GM18499 (cell line): ENCODE data around the gene CR1.
A peak's percentile ranks its signal among the peaks of the same experiment; 100 is the strongest.
"Not testable (repeated sequence)": the region's sequence is repeated elsewhere in the genome, so short reads cannot be mapped to it uniquely, and the experiment has no call there.

Source experiments
- ATAC-seq: cut with Tn5 transposase; IDR thresholded peaks from one replicate; pipeline ENCODE4 v1.9.1; 2021; ENCODE audit warnings: moderate number of reproducible peaks; ENCODE audit not compliant: insufficient read depth, unreplicated experiment

The CR1 gene

DNA sequence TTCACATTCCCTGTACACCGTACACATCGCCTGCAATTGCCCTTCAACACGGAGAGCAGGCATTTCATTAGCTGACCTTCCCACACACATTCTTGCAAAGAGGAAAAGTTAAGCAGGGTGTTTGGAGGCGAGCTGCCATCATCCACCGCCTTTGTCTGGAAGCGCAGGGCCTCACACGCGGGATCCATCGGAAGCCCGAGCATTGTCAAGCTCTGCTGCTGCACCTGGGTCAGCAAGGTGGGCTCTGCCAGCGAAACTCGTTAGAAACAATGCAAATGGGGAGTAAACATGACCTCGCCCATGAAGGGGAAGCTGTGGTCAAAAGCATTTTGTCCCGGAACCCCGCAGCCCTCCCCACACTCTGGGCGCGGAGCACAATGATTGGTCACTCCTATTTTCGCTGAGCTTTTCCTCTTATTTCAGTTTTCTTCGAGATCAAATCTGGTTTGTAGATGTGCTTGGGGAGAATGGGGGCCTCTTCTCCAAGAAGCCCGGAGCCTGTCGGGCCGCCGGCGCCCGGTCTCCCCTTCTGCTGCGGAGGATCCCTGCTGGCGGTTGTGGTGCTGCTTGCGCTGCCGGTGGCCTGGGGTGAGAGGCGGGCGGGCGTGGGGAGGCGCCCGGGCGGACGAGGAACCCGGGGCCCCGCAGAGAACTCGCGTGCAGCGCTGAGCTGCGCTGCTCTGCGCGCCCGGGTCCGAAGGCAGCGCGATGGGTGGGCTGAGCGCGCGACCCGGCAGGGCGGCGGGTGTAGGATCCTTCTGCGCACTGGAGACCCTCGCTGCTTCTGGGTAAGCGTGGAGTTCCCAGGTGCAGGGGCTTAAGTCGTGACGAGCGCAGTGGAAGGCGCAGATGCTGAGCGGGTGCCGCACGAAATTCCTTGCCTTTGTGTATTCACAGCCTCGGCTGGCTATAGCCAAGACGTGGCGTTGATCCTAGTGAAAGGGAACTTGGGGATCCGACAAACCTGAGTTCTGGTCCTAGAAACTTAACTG, at the start of gene CR1:
Gene CR1 (plus strand): TSS at position 357 of the 992 bp plus-strand sequence. CDS start 111 bp downstream, at position 468.
- ATAC-seq: no peak

DNA sequence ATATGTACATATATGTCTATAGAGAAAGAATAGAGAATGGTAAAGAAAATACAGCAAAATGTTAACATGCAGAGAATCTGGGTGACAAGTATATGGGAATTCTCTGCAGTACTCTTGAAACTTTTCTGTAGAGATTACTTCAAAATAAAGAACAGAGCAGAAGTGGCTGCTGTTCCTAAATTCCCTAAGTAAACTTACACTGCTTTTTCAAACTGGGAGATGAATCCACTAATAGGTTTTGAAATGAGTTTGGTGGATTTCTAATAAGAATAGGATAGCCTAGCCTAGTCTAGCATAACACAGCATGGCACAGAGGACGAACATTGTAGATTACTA, 42.3 kb upstream of the CR1 start:
- no peak for ATAC-seq

DNA sequence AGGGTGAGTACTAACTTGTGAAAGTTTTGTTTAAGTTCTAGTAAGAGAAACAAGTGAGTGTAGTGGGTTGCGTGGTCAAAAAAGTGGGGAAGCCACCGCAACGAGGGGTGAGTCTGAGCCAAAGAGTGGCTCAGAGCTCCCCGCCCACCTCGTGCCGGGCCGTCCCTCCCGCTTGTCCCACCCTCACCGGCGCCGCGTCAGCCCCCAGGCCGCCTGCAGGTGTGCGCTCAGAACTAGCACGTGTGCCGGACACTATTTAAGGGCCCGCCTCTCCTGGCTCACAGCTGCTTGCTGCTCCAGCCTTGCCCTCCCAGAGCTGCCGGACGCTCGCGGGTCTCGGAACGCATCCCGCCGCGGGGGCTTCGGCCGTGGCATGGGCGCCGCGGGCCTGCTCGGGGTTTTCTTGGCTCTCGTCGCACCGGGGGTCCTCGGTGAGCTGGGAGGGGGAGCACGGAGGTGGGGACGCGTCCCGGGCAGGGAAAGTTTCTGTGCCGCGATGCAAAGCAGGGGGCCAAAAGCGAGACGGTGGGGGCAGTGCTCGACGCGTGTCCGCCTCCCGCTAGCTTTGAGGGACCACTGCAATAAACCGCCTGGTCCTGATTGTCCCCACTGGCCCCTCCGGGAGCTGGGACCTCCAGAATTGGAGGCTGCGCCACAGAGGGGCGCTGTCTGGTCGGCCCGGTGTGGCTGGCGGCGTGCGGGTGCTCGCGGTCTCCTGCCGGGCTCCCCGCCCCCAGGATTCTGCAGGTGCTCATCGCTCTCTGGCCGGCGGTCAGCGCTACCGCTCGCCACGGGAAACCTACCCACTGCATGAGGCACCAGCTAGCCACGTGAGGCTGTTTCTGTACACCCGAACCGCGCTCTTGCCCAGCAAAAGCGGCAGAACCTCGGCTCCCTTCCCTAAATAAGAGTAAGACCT, 41.7 kb upstream of the CR1 start, which contains the start of gene CR2:
Gene CR2 (plus strand): TSS at position 283 of the 919 bp plus-strand sequence. CDS start 91 bp downstream, at position 374.
- peak; percentile 56 for ATAC-seq

DNA sequence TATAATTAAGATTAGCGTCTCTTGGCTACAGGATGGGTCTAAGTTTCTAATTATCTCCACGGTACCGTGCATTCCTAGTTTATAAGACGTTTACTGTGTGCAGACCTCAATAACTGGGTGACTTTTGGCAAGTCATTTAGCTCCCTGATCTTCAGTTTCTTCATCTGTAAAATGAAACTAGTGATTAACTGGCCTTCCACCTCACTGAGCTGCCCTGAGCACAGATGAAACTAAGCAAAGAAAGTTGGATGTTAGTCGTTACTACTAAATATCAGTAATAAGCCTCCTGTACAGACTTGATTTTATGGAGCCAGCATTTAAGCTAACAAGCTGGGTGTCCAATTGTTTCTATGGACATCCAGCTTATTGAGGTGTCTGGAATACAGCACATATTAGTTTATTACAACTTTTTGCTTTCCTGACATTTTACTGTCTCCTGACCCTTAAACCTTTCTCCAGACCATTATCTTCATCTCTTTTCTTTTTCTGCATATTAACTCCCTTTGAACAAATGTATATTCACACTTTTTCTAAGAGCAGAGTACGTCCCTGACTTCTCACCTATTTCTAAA, 40.7 kb upstream of the CR1 start:
- no peak for ATAC-seq

DNA sequence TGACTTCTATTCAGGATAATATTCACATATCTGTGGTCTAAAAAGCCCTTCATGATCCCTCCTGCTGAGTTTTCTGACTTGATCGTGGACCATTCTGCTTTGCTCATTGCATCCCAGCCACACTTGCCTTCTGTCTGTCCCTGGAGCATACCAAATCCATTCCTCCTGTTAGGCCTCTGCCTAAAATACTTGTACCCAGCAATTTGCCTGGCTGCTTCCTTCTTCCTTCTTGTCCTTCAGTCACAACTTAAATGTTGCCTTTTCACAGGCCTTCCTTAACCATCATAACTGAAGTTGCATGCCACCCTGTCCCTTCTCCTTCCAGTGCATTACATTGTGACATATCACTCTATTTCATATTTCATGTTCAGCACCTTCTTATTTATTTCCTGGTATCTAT, 37.5 kb upstream of the CR1 start:
- ATAC-seq: no peak

DNA sequence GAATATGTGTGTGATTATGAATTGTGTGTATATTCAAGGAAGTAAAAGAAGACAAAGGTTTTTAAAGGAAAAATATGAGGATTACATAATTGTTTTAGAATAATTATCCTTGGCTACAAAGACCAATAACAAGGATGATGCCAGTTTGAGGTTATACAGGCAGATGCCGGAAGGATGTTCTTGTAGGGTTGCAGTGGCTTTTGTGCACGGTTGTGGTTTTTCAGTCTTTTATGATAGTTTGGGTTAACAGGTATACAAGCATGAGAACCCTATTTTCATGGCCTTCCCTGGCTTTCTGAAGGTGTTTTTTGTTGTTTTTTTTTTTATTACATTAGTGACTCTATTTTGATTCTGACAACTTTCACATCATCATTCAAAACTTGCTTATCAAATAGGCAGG, 36.9 kb upstream of the CR1 start:
- no peak for ATAC-seq

DNA sequence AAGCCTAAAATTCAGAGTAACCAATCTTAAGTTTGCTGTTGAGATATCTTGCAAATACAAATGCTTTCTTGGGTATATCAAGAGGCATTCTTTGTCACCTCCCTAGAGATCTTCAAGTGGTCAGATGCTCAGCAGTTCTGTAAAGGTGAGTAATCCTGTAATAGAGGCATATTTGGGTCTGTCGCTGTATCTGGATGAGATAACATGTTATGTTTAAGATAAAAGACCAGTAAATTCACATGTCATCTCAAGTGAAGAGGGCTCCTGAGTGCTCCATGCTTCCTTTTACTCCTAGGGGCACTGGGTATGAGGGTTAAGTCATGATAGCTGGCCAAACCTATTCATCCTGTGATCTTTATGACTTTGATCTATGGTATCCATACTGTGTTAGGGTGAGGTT, 34.3 kb upstream of the CR1 start:
- no peak for ATAC-seq

DNA sequence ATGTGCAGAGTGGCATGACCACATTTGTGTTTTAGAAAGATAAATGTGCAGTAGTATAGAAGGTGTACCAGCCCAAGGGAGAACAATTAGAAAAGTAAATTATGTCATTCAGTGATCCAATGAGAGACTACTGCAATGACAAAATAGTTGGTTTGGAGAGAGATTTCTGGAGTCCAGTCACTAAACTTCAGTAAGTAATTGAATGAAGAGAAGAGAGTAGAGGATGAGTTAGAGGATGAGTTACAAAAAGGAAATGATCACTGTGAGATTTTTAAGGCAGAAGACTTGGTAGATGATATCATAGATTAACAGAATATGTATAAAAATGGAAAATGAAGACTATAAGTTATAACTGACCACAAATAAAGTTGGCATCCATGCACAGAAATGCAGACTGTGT, 33.4 kb upstream of the CR1 start:
- no peak for ATAC-seq

DNA sequence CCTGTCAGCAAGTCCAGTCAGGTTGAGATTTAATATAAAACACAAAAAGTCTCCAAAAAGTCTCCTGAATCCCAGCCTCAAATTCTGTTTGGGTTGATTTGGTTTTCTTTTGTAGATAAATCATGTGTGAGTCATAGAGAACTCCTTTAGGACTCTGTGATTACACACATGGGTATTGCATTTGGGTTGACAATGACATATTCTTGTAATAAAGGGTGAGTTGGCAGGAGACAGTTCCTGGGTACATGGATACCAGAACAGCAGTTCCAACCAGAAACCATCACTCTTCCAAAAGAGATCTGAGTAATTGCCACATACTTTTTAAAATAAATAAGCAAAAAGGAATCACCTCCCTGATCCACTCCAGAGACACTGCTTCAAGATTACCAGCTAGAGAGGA, 32.9 kb upstream of the CR1 start:
- no peak for ATAC-seq

DNA sequence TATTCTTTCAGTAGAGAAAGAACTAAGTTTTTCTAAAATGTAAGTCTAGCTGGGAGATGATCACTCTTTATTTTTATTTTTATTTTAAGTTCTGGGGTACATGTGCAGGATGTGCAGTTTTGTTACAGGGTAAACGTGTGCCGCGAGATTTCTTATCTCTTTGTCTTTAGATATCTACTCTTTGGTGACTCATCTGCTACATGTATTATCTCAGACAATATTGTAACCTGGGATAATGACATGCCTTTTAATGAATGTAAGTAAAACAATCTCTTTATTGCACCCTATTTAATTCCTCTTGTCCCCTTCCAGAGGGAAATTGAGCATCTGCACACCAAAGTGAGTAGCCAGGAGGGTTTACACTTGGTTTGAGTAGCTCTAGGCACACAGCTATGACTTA, 32.4 kb upstream of the CR1 start:
- ATAC-seq: no peak

DNA sequence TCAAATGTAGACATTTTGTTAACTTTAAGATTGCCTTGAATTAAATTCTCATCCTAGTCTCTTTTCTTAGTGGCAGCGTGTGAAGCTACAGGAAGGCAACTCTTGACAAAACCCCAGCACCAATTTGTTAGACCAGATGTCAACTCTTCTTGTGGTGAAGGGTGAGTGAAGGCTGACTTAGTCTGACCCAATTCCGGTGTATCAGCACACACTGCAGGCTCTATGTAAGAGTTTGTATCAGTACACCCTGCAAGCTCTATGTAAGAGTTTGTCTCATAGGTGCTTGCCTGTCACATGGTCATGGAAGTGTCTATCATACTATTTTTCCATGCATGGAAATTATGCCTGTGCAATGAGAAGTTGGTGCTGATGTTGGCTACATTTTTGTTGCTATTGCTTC, 25.0 kb upstream of the CR1 start:
- ATAC-seq: no peak

DNA sequence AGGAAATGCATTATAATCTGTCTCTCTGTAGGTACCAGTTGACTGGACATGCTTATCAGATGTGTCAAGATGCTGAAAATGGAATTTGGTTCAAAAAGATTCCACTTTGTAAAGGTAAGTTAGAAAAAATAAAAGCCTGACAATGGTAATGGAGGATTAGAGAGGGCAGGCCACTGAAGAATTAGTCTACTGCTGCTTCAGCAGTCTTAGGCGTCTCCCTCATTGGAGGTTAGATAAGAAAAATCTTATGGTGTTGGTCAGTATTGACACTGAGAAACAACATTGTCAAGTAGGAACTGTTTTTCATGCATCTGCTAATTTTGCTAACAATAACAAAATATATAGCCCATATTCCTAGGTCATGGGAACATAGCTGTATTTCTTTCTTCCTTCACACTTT, 21.7 kb upstream of the CR1 start:
- ATAC-seq: no peak

DNA sequence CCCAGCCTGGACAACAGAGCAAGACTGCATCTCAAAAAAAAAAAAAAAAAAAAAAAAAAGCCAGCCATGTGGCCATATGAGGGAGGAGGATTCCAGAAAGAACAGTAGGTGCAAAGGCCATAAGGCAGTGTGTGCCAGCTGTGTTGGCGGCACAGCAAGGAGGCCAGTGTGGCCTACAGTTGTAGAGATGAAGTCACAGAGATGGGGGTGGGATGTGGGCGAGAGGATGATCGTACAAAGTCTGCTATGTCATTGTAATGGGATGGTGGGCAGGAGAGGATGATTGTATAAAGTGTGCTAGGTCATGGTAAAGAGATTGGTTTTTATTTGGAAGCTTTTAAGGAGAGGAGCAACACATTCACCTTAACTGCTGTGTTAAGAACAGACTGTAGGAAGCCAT, 9.8 kb upstream of the CR1 start:
- no peak for ATAC-seq

DNA sequence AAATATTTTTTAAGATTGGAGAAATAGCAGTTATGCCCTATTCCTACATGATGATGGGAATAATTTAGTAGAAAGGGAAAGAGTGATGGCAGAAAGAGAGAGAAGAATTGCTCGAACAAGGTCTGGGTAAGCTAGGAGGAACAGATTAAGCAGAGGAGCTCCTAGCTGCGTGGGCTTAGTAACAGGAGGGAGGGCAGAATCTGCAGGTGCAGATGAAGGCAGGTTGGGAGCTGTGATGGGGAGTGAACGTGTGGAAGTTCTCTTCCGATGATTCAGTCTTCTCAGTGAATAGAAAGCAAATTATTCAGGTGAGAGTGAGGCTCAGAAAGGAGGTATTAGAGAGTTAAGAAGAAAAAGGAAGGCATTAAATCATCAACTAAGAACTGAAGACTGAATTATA, 8.3 kb upstream of the CR1 start:
- ATAC-seq: no peak

DNA sequence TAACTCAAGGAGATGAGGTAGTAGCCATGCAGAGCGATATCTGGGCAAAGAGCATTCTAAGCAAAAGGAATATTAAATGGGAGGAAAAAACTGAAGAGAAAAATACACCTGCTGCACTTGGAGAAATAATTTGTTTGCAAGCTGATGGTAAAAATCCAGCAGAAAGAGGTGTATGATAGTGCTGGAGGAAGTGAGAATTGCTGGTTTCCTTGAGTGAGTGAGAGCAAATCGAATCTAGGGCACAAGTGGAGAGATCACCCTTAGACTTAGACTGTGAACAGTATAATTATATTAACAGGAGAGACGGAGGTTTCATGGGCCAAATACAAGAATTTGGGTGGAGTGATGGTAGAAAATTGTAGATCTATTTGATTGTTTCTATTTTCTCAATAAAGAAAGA, 2.7 kb upstream of the CR1 start:
- ATAC-seq: no peak

DNA sequence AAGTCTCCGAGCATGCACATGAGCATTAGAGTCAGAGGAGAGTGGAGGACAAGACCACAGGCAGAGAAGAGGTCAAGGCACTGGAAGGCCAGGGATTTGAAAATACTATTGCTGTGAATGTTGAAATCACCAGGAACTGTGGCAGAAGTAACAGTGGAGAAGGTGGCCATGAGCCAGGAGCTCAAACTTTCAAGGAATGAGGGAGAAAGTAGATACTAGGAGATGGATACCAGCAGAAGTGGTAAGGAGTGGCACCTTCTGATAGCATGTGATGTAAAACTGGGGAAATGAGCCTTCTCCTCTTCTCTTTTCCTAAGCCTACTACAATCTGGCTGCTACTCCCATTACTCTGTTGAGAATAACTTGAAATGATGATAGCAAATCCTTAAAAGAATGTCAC, 1.8 kb upstream of the CR1 start:
- ATAC-seq: no peak

DNA sequence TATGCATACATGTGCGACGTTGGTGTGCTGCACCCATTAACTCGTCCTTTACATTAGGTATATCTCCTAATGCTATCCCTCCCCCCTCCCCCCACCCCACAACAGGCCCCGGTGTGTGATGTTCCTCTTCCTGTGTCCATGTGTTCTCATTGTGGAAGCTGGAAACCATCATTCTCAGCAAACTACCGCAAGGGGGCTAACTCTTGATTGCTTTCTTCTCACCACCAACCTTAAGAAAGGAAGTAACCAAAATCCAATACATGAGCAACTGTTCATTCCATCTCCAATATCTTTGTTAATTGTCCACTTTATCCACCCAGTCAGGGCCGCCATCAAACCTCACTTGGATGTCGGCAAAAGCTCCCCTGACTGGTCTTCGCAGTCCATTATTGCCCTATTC, 676 bp upstream of the CR1 start:
- ATAC-seq: not testable (repeated sequence)

DNA sequence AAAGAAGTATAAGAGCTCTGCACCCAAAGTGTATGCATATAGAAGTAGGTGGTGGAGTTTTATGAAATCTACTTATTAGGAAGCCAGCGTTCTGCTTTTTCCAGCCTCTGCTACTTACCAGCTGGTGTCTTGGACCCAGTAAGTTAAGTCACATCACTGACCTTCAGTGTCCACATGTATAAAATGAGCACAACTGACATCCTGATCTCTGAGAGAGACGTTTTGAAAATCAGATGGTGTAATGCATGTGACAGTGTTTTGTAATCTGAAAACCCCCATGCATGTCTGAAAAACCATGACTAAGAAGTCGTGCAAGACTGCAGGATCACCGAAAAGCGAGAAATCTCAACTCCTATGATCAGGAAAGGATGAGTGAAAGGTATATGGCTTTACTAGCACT, 2.0 kb downstream of the CR1 start:
- no peak for ATAC-seq

DNA sequence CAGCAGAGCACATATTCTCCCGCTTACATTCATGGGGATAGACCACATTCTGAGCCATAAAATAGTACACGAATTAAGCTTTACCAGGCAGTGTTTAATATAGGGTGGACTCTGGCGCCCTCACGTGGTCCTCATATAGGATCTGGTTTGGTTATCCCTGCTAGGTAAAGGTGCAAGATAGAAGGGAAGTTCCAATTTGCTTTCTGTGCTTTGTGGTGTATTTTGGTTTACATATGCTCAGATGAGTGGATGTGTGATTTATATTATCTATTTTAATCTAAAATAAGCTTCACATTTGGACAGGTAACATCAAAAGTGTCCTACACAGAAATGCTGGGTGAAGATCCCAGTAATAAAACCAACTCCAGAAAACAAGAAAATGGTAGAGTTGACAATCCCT, 3.6 kb downstream of the CR1 start:
- ATAC-seq: no peak

DNA sequence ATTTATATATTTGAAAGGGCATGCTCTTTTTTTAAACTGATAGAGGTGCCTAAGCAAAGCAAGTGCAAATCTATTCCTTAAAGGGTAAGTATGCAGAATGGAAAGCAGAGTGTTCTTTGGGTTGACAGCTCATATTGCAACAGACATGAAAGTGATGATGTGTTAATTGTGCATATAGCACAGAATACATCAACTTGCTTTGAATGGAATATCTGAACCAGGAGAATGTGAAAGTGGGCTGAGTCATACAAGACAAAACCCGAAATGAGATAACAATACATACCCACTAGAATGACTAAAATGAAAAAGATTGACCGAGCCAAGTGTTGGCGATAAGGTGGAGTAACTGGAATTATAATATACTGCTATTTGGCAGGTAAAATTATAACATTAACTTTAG, 4.3 kb downstream of the CR1 start:
- no peak for ATAC-seq

DNA sequence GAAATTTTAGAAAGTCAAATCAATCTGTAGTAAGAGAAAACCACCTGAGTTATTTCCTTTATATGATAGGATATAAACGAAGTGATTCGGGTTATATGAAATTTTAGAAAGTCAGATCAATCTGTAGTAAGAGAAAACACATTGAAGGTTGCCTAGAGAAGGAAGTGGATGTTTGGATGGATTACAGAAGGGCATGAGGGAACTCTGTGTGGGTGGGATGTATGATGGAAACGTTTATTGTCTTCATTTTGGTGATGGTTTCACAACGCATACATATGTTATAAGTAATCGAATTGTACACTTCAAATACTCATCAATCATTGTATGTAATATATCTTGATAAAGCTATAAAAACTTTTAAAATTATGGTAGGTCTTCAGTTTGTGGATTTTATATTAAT, 5.1 kb downstream of the CR1 start:
- ATAC-seq: no peak
